IgD-negative memory B cell (primary cell): Measurements from ENCODE around the gene STAT3. TPM values are rescaled to one million over a fixed set of nuclear protein-coding genes. Genes with fewer than 3 reads are reported as not detected.
"Not testable (repeated sequence)": the region's sequence is repeated elsewhere in the genome, so short reads cannot be mapped to it uniquely, and the experiment has no call there.

ENCODE experiments used
- H3K27ac Mint-ChIP-seq, 3 donors: one replicate each; pipeline ENCODE4 v1.8.0; 2020 to 2022; ENCODE audit warnings: mild to moderate bottlenecking in 3 of 3, mixed read lengths in 3 of 3, moderate library complexity in 1 of 3
- H3K27me3 Mint-ChIP-seq: one replicate; pipeline ENCODE4 v1.8.0; 2021; ENCODE audit warnings: mixed read lengths
- H3K36me3 Mint-ChIP-seq: one replicate; pipeline ENCODE4 v1.8.0; 2020; ENCODE audit warnings: mild to moderate bottlenecking, mixed read lengths
- H3K4me1 Mint-ChIP-seq, 3 donors: one replicate each; pipeline ENCODE4 v1.8.0; 2020 to 2022; ENCODE audit warnings: mixed read lengths in 3 of 3, mild to moderate bottlenecking in 1 of 3
- H3K4me3 Mint-ChIP-seq, 4 donors: one replicate each; pipeline ENCODE4 v1.8.0; 2020 to 2022; ENCODE audit warnings: mild to moderate bottlenecking in 4 of 4, mixed read lengths in 4 of 4, moderate library complexity in 3 of 4
- H3K9me3 Mint-ChIP-seq, 3 donors: one replicate each; pipeline ENCODE4 v1.8.0; 2020 to 2021; ENCODE audit warnings: mixed read lengths in 3 of 3, mild to moderate bottlenecking in 1 of 3
- polyA plus RNA-seq: library from polyadenylated mRNA; unstranded; fragments of 300-500 nt; fragmentation: Illumina TruSeq; gene quantifications from one replicate; pipeline ENCODE4 v1.2.3, GENCODE V29; 2021

Gene STAT3
- polyA plus RNA-seq, 1 donor from 2014 or later, result 106 TPM

- Mint-ChIP-seq H3K27me3 (no peaks in the 10 kb centered on the region), H3K4me1 (peaks cover 47 to 53% (median 50%) of the 10 kb centered on the region in 3 donors), H3K4me3 (peak overlapping the region; percentile 81 to 96 (median 90)), H3K9me3 (no peaks in the 10 kb centered on the region), H3K27ac (peak overlapping the region; percentile 79 to 89 (median 80)), H3K36me3 (peaks cover 4% of the 10 kb centered on the region)
Observed at GRCh38 chr17:42378959-42379594, 9.2 kb downstream of the STAT3 start.

GRCh38 chr17:42378359-42378958, 9.8 kb downstream of the STAT3 start:
- no peaks in the 10 kb centered on the region for H3K27me3 Mint-ChIP-seq
- peaks cover 47 to 56% (median 47%) of the 10 kb centered on the region in 3 donors for H3K4me1 Mint-ChIP-seq
- H3K4me3 Mint-ChIP-seq, result peak overlapping the region; percentile 81 to 96 (median 90)
- peaks cover 4% of the 10 kb centered on the region for H3K36me3 Mint-ChIP-seq
- no peaks in the 10 kb centered on the region for H3K9me3 Mint-ChIP-seq
- H3K27ac Mint-ChIP-seq, result peak overlapping the region; percentile 79 to 89 (median 80)

DNA sequence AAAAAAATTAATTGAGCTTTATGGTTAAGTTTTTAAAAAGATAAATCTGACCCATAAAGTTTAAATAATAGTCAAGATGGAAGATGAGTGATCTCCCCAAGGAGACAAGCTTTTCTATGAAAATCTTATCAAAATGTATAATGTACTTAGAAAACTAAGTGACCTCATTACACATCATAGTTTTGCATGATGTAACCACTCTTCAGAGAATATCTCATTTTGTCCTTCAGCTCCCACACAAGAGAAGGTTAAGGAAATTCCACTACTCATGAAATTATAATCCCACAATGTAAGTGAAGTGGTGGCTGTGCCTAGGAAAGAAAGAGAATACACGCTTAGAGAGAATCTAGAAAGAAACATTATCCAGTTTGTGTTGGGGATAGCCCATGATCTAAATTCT, 14.3 kb downstream of the STAT3 start:
- H3K4me1 Mint-ChIP-seq, result peaks cover 23 to 42% (median 37%) of the 10 kb centered on the region in 3 donors
- H3K4me3 Mint-ChIP-seq, result peak overlapping the region in 1 of 4 donors; percentile 12
- H3K9me3 Mint-ChIP-seq, result no peaks in the 10 kb centered on the region
- no peaks in the 10 kb centered on the region for H3K27me3 Mint-ChIP-seq
- no peak overlapping the region for H3K27ac Mint-ChIP-seq
- H3K36me3 Mint-ChIP-seq, result peaks cover 6% of the 10 kb centered on the region

- Mint-ChIP-seq H3K27ac (peak overlapping the region in 1 of 3 donors; percentile 13), H3K36me3 (peaks cover 6% of the 10 kb centered on the region), H3K9me3 (no peaks in the 10 kb centered on the region), H3K4me1 (peaks cover 17 to 34% (median 32%) of the 10 kb centered on the region in 3 donors), H3K27me3 (no peaks in the 10 kb centered on the region), H3K4me3 (peak overlapping the region in 1 of 4 donors; percentile 12)
Observed at GRCh38 chr17:42372142-42372541, 16.1 kb downstream of the STAT3 start.

DNA sequence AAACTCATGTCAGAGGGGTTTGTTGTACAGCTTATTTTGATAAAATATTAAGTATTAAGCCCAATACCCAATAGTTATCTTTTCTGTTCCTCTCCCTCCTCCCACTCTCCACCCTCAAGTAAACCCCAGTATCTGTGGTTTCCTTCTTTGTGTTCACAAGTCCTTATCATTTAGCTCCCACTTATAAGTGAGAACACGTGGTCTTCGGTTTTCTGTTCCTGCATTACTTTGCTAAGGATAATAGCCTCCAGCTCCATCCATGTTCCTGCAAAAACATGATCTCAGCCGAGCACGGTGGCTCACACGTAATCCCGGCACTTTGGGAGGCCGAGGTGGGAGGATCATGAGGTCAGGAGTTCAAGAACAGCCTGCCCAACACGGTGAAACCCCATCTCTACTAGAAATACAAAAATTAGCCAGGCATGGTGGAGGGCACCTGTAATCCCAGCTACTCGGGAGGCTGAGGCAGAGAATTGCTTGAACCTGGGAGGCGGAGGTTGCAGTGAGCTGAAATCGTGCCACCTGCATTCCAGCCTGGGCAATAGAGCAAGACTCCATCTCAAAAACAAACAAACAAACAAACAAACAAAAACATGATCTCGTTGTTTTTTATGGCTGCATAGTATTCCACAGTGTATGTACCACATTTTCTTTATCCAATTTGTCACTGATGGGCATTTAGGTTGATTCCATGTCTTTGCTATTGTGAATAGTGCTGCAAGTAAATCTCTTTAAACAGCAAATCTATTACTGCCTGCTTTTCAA, 19.3 kb downstream of the STAT3 start:
- H3K27me3 Mint-ChIP-seq, H3K9me3 Mint-ChIP-seq, H3K36me3 Mint-ChIP-seq, H3K4me3 Mint-ChIP-seq, H3K27ac Mint-ChIP-seq: not testable (repeated sequence)
- H3K4me1 Mint-ChIP-seq, result peaks cover 21 to 41% (median 31%) of the 10 kb centered on the region in 3 donors

- H3K36me3 Mint-ChIP-seq, H3K9me3 Mint-ChIP-seq, H3K27me3 Mint-ChIP-seq, H3K27ac Mint-ChIP-seq: not testable (repeated sequence)
- Mint-ChIP-seq H3K4me1 (peaks cover 26 to 44% (median 33%) of the 10 kb centered on the region in 3 donors), H3K4me3 (peak overlapping the region in 1 of 4 donors; percentile 39)
Observed at GRCh38 chr17:42368310-42368709, 19.9 kb downstream of the STAT3 start.

DNA sequence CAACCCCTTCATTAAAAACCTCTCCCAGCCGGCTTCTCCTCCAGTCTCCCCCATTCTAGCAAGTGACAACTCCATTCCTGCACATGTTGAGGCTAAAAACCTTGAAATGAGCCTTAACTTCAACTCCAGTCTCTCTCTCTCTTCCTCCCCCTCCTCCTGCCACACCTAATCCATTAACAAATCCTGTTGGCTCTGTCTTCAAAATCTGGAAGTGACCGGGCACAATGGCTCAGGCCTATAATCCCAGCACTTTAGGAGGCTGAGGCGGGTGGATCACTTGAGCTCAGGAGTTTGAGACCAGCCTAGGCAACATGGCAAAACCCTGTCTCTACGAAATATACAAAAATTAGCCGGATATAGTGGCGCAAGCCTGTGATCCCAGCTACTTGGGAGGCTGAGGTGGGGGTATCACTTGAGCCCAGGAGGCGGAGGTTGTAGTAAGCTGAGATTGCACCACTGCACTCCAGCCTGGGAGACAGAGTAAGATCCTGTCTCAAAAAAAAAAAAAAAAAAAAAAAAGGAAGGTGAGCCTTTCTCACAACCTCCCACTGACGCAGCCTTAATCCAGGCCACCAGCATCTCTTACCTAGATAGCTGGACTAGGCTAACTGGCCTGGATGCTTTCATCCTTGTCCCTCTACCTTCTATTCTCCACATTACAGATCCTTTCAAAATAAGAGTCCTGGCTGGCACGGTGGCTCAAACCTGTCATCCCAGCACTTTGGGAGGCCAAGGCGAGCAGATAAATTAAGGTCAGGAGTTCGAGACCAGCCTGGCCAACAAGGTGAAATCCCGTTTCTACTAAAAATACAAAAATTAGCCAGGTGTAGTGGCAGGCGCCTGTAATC, 21.8 kb downstream of the STAT3 start:
- H3K27me3 Mint-ChIP-seq, H3K4me3 Mint-ChIP-seq, H3K9me3 Mint-ChIP-seq, H3K36me3 Mint-ChIP-seq, H3K27ac Mint-ChIP-seq: not testable (repeated sequence)
- H3K4me1 Mint-ChIP-seq, result peaks cover 38 to 56% (median 46%) of the 10 kb centered on the region in 3 donors

DNA sequence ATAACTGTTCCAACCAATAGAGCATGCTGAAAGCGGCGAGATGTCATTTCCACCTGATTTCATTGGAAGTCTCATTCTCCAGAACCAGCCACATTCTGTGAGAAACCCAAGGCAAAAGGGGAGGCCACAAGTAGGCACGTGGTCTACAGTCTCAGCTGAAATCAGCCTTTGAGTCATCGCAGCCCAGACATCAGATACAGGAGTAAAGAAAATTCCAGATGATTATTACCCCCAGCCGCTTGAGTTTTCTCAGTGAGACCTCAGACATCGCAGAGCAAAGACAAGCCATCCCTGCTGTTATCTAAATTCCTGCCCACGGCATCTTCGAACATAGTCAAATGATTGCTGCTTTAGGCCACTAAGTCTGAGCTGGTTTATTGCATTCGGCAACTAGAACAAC, 23.1 kb downstream of the STAT3 start:
- Mint-ChIP-seq H3K9me3 (no peaks in the 10 kb centered on the region), H3K27me3 (no peaks in the 10 kb centered on the region), H3K4me3 (no peak overlapping the region), H3K27ac (peak overlapping the region in 1 of 3 donors; percentile 57), H3K36me3 (peaks cover 5% of the 10 kb centered on the region), H3K4me1 (peaks cover 38 to 55% (median 42%) of the 10 kb centered on the region in 3 donors)

DNA sequence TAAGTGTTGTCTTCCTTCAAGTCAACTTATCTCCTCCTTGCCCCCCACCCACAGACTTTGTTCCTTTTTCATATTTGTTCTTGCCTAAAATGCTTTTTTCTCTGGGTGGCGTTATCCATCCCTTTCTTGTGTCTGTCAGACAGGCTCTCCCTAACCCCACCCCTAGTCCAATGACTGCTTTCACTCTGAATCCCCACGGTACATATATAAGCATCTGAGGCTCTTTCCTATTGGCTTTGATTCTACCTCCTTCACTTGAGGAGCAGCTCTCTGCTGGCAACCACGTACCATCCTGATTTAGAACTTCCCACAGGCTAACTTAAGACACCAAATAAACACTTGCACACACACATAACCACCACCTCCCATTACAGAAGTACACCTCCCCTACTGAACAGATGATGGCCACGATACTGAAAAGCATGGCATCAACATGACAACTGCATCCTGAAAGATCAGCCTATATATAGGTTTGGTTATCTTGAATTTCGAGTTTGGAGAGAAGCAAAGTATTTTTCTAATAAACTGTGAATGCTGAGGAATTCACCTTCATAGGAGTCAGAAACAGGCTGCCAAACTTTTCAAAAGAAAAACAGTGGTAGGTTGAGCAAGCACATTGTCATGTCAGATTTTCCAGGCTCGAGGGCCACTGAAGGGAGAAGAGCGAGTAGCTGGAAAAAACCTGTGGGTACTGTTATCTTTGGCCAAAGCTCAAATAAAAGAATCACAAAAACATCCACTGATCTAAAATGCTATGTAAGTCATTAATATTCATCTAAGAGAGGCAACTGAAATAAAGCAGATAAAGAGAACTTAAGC, 24.3 kb downstream of the STAT3 start:
- Mint-ChIP-seq H3K4me1 (peaks cover 41 to 58% (median 47%) of the 10 kb centered on the region in 3 donors), H3K9me3 (no peaks in the 10 kb centered on the region), H3K27ac (peak overlapping the region in 1 of 3 donors; percentile 74), H3K27me3 (no peaks in the 10 kb centered on the region), H3K4me3 (peak overlapping the region in 1 of 4 donors; percentile 79), H3K36me3 (peaks cover 5% of the 10 kb centered on the region)

DNA sequence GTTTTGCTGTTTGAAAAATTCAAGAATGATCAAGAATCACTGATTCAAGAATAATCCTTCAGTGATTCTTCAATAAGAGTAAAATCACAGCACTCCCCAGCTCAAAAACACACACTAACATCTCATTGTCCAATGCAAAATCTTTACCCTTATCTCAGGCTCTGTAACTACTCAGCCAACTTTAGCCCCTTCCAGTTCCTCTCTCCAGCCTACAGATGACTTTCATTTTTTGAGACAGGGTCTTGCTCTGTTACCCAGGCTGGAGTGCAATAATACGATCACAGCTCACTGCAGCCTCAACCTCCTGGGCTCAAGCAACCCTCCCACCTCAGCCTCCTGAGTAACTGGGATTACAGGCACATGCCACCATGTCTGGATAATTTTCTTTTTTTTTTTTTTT, 25.0 kb downstream of the STAT3 start:
- Mint-ChIP-seq H3K4me3 (peak overlapping the region in 1 of 4 donors; percentile 76), H3K36me3 (peaks cover 5% of the 10 kb centered on the region), H3K4me1 (peaks cover 45 to 60% (median 52%) of the 10 kb centered on the region in 3 donors), H3K27ac (peak overlapping the region in 1 of 3 donors; percentile 74), H3K9me3 (no peaks in the 10 kb centered on the region), H3K27me3 (no peaks in the 10 kb centered on the region)

DNA sequence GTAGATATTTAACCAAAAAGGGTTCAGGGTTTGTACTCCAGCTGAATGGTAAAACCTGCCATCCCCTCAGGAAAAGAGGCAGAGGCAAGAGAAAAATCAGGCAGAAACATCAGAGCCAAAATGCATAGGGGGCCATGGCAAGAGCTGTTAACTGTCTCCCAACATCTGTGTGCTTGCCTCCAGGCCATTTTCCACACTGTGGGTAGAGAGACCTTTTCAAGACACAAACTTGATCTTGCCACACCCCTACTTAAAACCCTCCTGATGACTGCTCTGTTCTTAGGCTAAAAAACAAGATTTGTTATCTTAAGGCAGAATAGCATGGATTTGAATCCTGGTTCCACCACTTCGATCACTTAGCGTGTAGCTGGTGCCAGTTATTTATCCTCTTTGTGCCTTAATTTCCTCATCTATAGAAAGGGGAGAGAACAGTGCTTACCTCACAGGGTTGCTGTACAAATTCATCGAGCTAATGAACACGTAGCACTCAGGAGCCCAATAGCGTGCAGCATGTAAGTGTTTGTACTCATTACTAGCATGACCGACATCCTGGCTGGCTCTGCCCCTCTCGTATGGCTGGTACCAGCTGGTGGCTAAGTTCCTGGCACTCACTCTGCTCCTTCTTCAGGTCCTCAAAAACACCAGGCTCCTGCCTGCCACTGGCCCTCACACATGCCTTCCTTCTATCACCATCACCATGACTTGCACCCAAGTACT, 25.8 kb downstream of the STAT3 start:
- Mint-ChIP-seq H3K4me1 (peaks cover 45 to 59% (median 50%) of the 10 kb centered on the region in 3 donors), H3K36me3 (peaks cover 5% of the 10 kb centered on the region), H3K27me3 (no peaks in the 10 kb centered on the region), H3K4me3 (peak overlapping the region in 1 of 4 donors; percentile 73), H3K9me3 (no peaks in the 10 kb centered on the region), H3K27ac (no peak overlapping the region)

- Mint-ChIP-seq H3K4me1 (peaks cover 42 to 58% (median 47%) of the 10 kb centered on the region in 3 donors), H3K27ac (peak overlapping the region in 1 of 3 donors; percentile 47), H3K4me3 (peak overlapping the region in 2 of 4 donors; percentile 5 to 73), H3K27me3 (no peaks in the 10 kb centered on the region), H3K9me3 (no peaks in the 10 kb centered on the region), H3K36me3 (peaks cover 5% of the 10 kb centered on the region)
Observed at GRCh38 chr17:42361781-42362186, 26.5 kb downstream of the STAT3 start.

- H3K36me3 Mint-ChIP-seq, H3K27ac Mint-ChIP-seq, H3K9me3 Mint-ChIP-seq, H3K27me3 Mint-ChIP-seq, H3K4me3 Mint-ChIP-seq: not testable (repeated sequence)
- peaks cover 43 to 55% (median 48%) of the 10 kb centered on the region in 3 donors for H3K4me1 Mint-ChIP-seq
Observed at GRCh38 chr17:42360388-42360787, 27.9 kb downstream of the STAT3 start.
